H1 (cell line): ENCODE data around the gene ATCAY. TPM values are rescaled to one million over a fixed set of nuclear protein-coding genes. Genes with fewer than 3 reads are reported as not detected.

Source experiments
- CTCF ChIA-PET: fragments of 300-600 bp; sonication (Branson Sonifier 250); formaldehyde crosslinking; loops from one replicate; lab custom pipeline; 2021; ENCODE audit not compliant: partially characterized antibody; lab: Charles Lee
- POLR2A ChIA-PET: fragments of 300-600 bp; sonication (Branson Sonifier 250); formaldehyde crosslinking; loops from one replicate; lab custom pipeline; 2021; ENCODE audit warnings: inconsistent platforms; ENCODE audit not compliant: partially characterized antibody; lab: Charles Lee
- DNase-seq, 2 experiments: peaks; one replicate each; pipeline versions ENCODE4 v3.0.0 to v3.0.0-alpha.2; 2010 to 2022; ENCODE audit warnings: low spot score in 2 of 2, low read depth in 1 of 2, mixed read lengths in 1 of 2
- FAIRE-seq: peaks from 2 replicates; lab custom pipeline; 2011; peaks lifted over from hg19 to GRCh38; lab: Jason Lieb, UNC
- H2AFZ ChIP-seq: 2 replicates; pipeline ENCODE4 v1.8.1; 2012; ENCODE audit warnings: low read length, inconsistent platforms
- H2AK5ac ChIP-seq: 2 replicates; pipeline ENCODE4 v1.6.1; 2013; ENCODE audit warnings: low read depth, low read length
- H2BK120ac ChIP-seq: replicated peaks from 2 replicates; pipeline ENCODE3; 2013; ENCODE audit warnings: low read depth, low read length, inconsistent platforms
- H2BK12ac ChIP-seq: 2 replicates; pipeline ENCODE4 v1.6.1; 2013; ENCODE audit warnings: low read depth, low read length
- H2BK15ac ChIP-seq: 2 replicates; pipeline ENCODE4 v1.6.1; 2013; ENCODE audit warnings: low read length
- H2BK20ac ChIP-seq: 2 replicates; pipeline ENCODE4 v1.6.1; 2013; ENCODE audit warnings: low read length
- H2BK5ac ChIP-seq: 2 replicates; pipeline ENCODE4 v1.6.1; 2013; ENCODE audit warnings: low read depth, low read length
- H3K14ac ChIP-seq: 2 replicates; pipeline ENCODE4 v1.6.1; 2013; ENCODE audit warnings: inconsistent platforms; ENCODE audit not compliant: insufficient read length
- H3K18ac ChIP-seq: 2 replicates; pipeline ENCODE4 v1.6.1; 2013; ENCODE audit warnings: low read length; ENCODE audit errors: extremely low read depth
- H3K23ac ChIP-seq: 2 replicates; pipeline ENCODE4 v1.6.1; 2013; ENCODE audit warnings: inconsistent platforms; ENCODE audit not compliant: insufficient read length
- H3K23me2 ChIP-seq: 2 replicates; pipeline ENCODE4 v1.6.1; 2013; ENCODE audit warnings: low read depth, low read length
- H3K27ac ChIP-seq: 2 replicates; pipeline ENCODE4 v1.6.1; 2011; ENCODE audit warnings: low read depth, low read length, inconsistent platforms
- H3K27me3 ChIP-seq, 4 experiments: replicated peaks in 1 of 4; 1 replicate in 1 of 4; 2 replicates in 3 of 4; pipeline versions ENCODE4 v1.6.1 to v1.8.1; 2011 to 2013; ENCODE audit warnings: low read length in 3 of 4, mild to moderate bottlenecking in 3 of 4, inconsistent platforms in 2 of 4, mixed read lengths in 2 of 4, moderate library complexity in 1 of 4; ENCODE audit not compliant: control insufficient read depth in 3 of 4, insufficient read depth in 3 of 4; ENCODE audit errors: extremely low read depth in 1 of 4
- H3K36me3 ChIP-seq, 4 experiments: 2 replicates each; pipeline versions ENCODE4 v1.6.1 to v1.8.1; 2011 to 2013; ENCODE audit warnings: mild to moderate bottlenecking in 4 of 4, low read length in 3 of 4, moderate library complexity in 2 of 4, control low read depth in 1 of 4, inconsistent platforms in 1 of 4; ENCODE audit not compliant: insufficient read depth in 4 of 4, control insufficient read depth in 2 of 4
- H3K4ac ChIP-seq: replicated peaks from 2 replicates; pipeline ENCODE3; 2013; ENCODE audit warnings: low read length, low read depth, mixed read lengths, inconsistent platforms; ENCODE audit not compliant: insufficient read length
- H3K4me1 ChIP-seq, 4 experiments: replicated peaks in 1 of 4; 1 replicate in 1 of 4; 2 replicates in 3 of 4; pipeline versions ENCODE4 v1.6.1 to v1.8.1; 2011 to 2013; ENCODE audit warnings: low read length in 3 of 4, inconsistent platforms in 2 of 4, mixed read lengths in 1 of 4; ENCODE audit not compliant: insufficient read depth in 4 of 4, control insufficient read depth in 3 of 4
- H3K4me2 ChIP-seq, 2 experiments: 2 replicates each; pipeline versions ENCODE4 v1.6.1 to v1.8.1; 2011 to 2013; ENCODE audit warnings: low read depth in 2 of 2, low read length in 2 of 2, control low read depth in 1 of 2, inconsistent platforms in 1 of 2, mild to moderate bottlenecking in 1 of 2; ENCODE audit not compliant: insufficient read depth in 1 of 2
- H3K4me3 ChIP-seq, 4 experiments: fragments of 200-600, 300-600 bp in 1 of 4; sonication (generic), shearing (Covaris generic), sonication (Bioruptor Twin) in 1 of 4; 2 replicates each; pipeline versions ENCODE4 v1.5.1 to v1.8.1; 2011 to 2016; ENCODE audit warnings: low read length in 4 of 4, low read depth in 3 of 4, control low read depth in 2 of 4, inconsistent platforms in 2 of 4, mild to moderate bottlenecking in 2 of 4, mixed read lengths in 1 of 4, moderate library complexity in 1 of 4; ENCODE audit not compliant: insufficient read depth in 2 of 4; ENCODE audit errors: extremely low read depth in 1 of 4
- H3K56ac ChIP-seq: replicated peaks from 2 replicates; pipeline ENCODE3; 2013; ENCODE audit warnings: low read depth, mild to moderate bottlenecking, mixed read lengths, low read length, inconsistent platforms; ENCODE audit not compliant: insufficient read length
- H3K79me1 ChIP-seq: 2 replicates; pipeline ENCODE4 v1.6.1; 2013; ENCODE audit warnings: low read depth, low read length, control low read depth
- H3K79me2 ChIP-seq, 2 experiments: 2 replicates each; pipeline versions ENCODE4 v1.6.1 to v1.8.1; 2012 to 2013; ENCODE audit warnings: low read length in 2 of 2, mild to moderate bottlenecking in 2 of 2, inconsistent platforms in 1 of 2; ENCODE audit not compliant: insufficient read depth in 2 of 2, control insufficient read depth in 1 of 2
- H3K9ac ChIP-seq, 4 experiments: replicated peaks in 1 of 4; 1 replicate in 1 of 4; 2 replicates in 3 of 4; pipeline versions ENCODE4 v1.6.1 to v1.8.1; 2011 to 2013; ENCODE audit warnings: low read depth in 3 of 4, low read length in 3 of 4, control low read depth in 2 of 4, mild to moderate bottlenecking in 2 of 4, moderate library complexity in 2 of 4, inconsistent platforms in 1 of 4; ENCODE audit errors: extremely low read depth in 1 of 4
- H3K9me3 ChIP-seq, 2 experiments: 2 replicates each; pipeline versions ENCODE4 v1.6.1 to v1.8.1; 2012 to 2013; ENCODE audit warnings: mild to moderate bottlenecking in 2 of 2, moderate library complexity in 2 of 2, control low read depth in 1 of 2, inconsistent platforms in 1 of 2, low read depth in 1 of 2, low read length in 1 of 2, mixed read lengths in 1 of 2; ENCODE audit not compliant: insufficient read depth in 2 of 2
- H4K20me1 ChIP-seq, 2 experiments: replicated peaks in 1 of 2; 2 replicates each; pipeline versions ENCODE3 to v1.8.1; 2011 to 2013; ENCODE audit warnings: inconsistent platforms in 2 of 2, low read length in 2 of 2, mild to moderate bottlenecking in 1 of 2; ENCODE audit not compliant: insufficient read depth in 2 of 2, control insufficient read depth in 1 of 2
- H4K5ac ChIP-seq: 2 replicates; pipeline ENCODE4 v1.6.1; 2013; ENCODE audit warnings: low read length, low read depth, mixed read lengths, inconsistent platforms; ENCODE audit not compliant: insufficient read length
- H4K8ac ChIP-seq: 2 replicates; pipeline ENCODE4 v1.8.0; 2013; ENCODE audit warnings: mild to moderate bottlenecking, moderate library complexity, low read length, inconsistent platforms; ENCODE audit not compliant: insufficient read depth; ENCODE audit errors: extremely low read depth
- H4K91ac ChIP-seq: replicated peaks from 2 replicates; pipeline ENCODE3; 2013; ENCODE audit warnings: low read length, mixed read lengths, inconsistent platforms; ENCODE audit not compliant: insufficient read length
- ASH2L ChIP-seq: fragments of 200-600, 300-600 bp; sonication (generic); IDR thresholded peaks from one replicate; pipeline ENCODE4 v1.7.1; 2017; ENCODE audit warnings: low read length
- CEBPB ChIP-seq: IDR thresholded peaks from 2 replicates; pipeline ENCODE4 v1.6.1; 2012; ENCODE audit warnings: low read depth, low read length
- CHD1 ChIP-seq: IDR thresholded peaks from 2 replicates; pipeline ENCODE4 v1.6.1; 2012; ENCODE audit warnings: low read depth, low read length, improper control_type of control experiment
- CHD2 ChIP-seq: IDR thresholded peaks from 2 replicates; pipeline ENCODE4 v1.6.1; 2012; ENCODE audit warnings: low read length, improper control_type of control experiment
- EGR1 ChIP-seq: IDR thresholded peaks from 2 replicates; pipeline ENCODE4 v1.6.1; 2011; ENCODE audit warnings: low read depth, low read length, borderline replicate concordance
- HDAC2 ChIP-seq, 2 experiments: fragments of 300-600 bp in 1 of 2; sonication (generic) in 1 of 2; IDR thresholded peaks; 2 replicates each; pipeline ENCODE4 v1.6.1; 2011 to 2012; ENCODE audit warnings: low read depth in 2 of 2, low read length in 2 of 2, mild to moderate bottlenecking in 2 of 2, moderate library complexity in 2 of 2, borderline replicate concordance in 1 of 2, inconsistent platforms in 1 of 2
- HDAC6 ChIP-seq: IDR thresholded peaks from one replicate; pipeline ENCODE4 v1.7.1; 2012; ENCODE audit warnings: low read depth, mild to moderate bottlenecking, inconsistent platforms, low read length, moderate library complexity
- JUN ChIP-seq: IDR thresholded peaks from 2 replicates; pipeline ENCODE4 v1.6.1; 2011; ENCODE audit warnings: low read depth, mild to moderate bottlenecking, improper control_type of control experiment, low read length
- NRF1 ChIP-seq: IDR thresholded peaks from 2 replicates; pipeline ENCODE4 v1.6.1; 2011; ENCODE audit warnings: mild to moderate bottlenecking, low read depth, low read length, improper control_type of control experiment
- RAD21 ChIP-seq, 2 experiments: IDR thresholded peaks in 1 of 2; conservative IDR thresholded peaks in 1 of 2; 2 replicates each; pipeline ENCODE4 v1.6.1; 2011; ENCODE audit warnings: low read depth in 2 of 2, low read length in 2 of 2, improper control_type of control experiment in 1 of 2, inconsistent platforms in 1 of 2, mild to moderate bottlenecking in 1 of 2, moderate library complexity in 1 of 2
- SIRT6 ChIP-seq: IDR thresholded peaks from one replicate; pipeline ENCODE4 v1.7.1; 2012; ENCODE audit warnings: low read length, inconsistent platforms
- TCF12 ChIP-seq: IDR thresholded peaks from 2 replicates; pipeline ENCODE4 v1.6.1; 2011; ENCODE audit warnings: low read depth, mild to moderate bottlenecking, low read length
- WGBS, 2 experiments: shearing (Covaris generic) in 1 of 2; methylation state at CpG; one replicate each; pipeline versions ENCODE4 v1.1.6 to v1.1.7; 2013 to 2015; ENCODE audit warnings: low lambda C conversion rate in 2 of 2, mixed read lengths in 2 of 2, inconsistent platforms in 1 of 2, low coverage in 1 of 2, missing lambda C conversion rate in 1 of 2; ENCODE audit not compliant: insufficient replicate concordance in 2 of 2, insufficient coverage in 1 of 2, insufficient read length in 1 of 2; ENCODE audit errors: extremely low coverage in 1 of 2, missing lambda C conversion rate in 1 of 2; 5-methylcytosine and 5-hydroxymethylcytosine counted together
- polyA plus RNA-seq, 7 experiments: library from polyadenylated mRNA; depleted of rRNA in 3 of 7; stranded (reverse) in 5 of 7; unstranded in 2 of 7; fragments of >200 nt in 5 of 7; fragments of 200-250 nt in 2 of 7; gene quantifications; 1 replicate in 5 of 7; 2 replicates in 1 of 7; 4 replicates in 1 of 7; pipeline versions ENCODE4 v1.2.1 to v1.2.3, GENCODE V29; 2011 to 2013; ENCODE audit warnings: missing spikeins in 2 of 7, mixed read lengths in 2 of 7
- total RNA-seq: library from RNA; stranded (reverse); fragmentation: NEBNext Ultra II Directional; extraction: Animal tissue kit (Norgen Biotek cat#: 25700); gene quantifications from 2 replicates; pipeline ENCODE4 v1.2.1, GENCODE V29; 2021
- TF ChIP-seq, protein P1 (sequence below): IDR thresholded peaks from 2 replicates; pipeline ENCODE4 v1.6.1; 2011; ENCODE audit warnings: low read depth, mild to moderate bottlenecking, low read length; ENCODE audit not compliant: insufficient read depth
- TF ChIP-seq, protein P2 (sequence below): IDR thresholded peaks from 2 replicates; pipeline ENCODE4 v1.6.1; 2011; ENCODE audit warnings: low read length, improper control_type of control experiment

ATCAY gene
- total and polyA plus RNA-seq, 2 of the 8 experiments (the other 6 are each of a cell fraction or from before 2014, with no cell fraction given) = 24.4 to 33.8 TPM

DNA sequence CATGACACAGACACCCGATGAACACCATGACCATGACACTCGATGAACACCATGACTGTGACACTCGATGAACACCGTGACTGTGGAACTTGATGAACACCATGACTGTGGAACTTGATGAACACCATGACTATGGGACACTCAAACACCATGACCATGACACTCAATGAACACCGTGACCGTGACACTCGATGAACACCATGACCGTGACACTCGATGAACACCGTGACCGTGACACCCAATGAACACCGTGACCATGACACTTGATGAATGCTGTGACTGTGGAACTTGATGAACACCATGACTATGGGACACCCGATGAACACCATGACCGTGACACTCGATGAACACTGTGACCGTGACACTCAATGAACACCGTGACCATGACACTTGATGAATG is 43.2 kb upstream of the ATCAY start:
- ChIA-PET CTCF (no interaction called here), POLR2A (no interaction called here)
- H3K9ac ChIP-seq = no peak overlapping the region
- no peak overlapping the region for H4K8ac ChIP-seq
- no peaks in the 10 kb centered on the region for H3K36me3 ChIP-seq
- no peak overlapping the region for H3K4me2 ChIP-seq
- no peaks in the 10 kb centered on the region for H3K79me1 ChIP-seq
- no peaks in the 10 kb centered on the region for H3K23me2 ChIP-seq
- H2BK15ac ChIP-seq = no peak overlapping the region
- no peak overlapping the region for H3K18ac ChIP-seq
- no peak overlapping the region for H3K23ac ChIP-seq
- no peak overlapping the region for H4K91ac ChIP-seq
- 96% methylated on average over 17 of the region's 17 CpGs; no CpG with 5 or more reads in 1 of the 2 experiments for WGBS, 2 experiments
- no peak overlapping the region for H2BK20ac ChIP-seq
- no peak overlapping the region for H3K56ac ChIP-seq
- no peak overlapping the region for H3K4me3 ChIP-seq
- no peak overlapping the region for H3K4ac ChIP-seq
- H3K9me3 ChIP-seq = peaks cover 6 to 11% of the 10 kb centered on the region in 2 experiments
- FAIRE-seq (no peak), DNase-seq (no peak)
- no peak overlapping the region for H3K27ac ChIP-seq
- no peak overlapping the region for H2BK12ac ChIP-seq
- H2BK5ac ChIP-seq = no peak overlapping the region
- H3K79me2 ChIP-seq = no peaks in the 10 kb centered on the region
- no peaks in the 10 kb centered on the region for H4K20me1 ChIP-seq
- H3K4me1 ChIP-seq = no peaks in the 10 kb centered on the region
- no peaks in the 10 kb centered on the region for H3K27me3 ChIP-seq
- no peak overlapping the region for H4K5ac ChIP-seq
- no peak overlapping the region for H2AK5ac ChIP-seq
- H2BK120ac ChIP-seq = no peak overlapping the region
- H2AFZ ChIP-seq = no peak overlapping the region
- no peak overlapping the region for H3K14ac ChIP-seq
- TF ChIP-seq, protein P1, sequence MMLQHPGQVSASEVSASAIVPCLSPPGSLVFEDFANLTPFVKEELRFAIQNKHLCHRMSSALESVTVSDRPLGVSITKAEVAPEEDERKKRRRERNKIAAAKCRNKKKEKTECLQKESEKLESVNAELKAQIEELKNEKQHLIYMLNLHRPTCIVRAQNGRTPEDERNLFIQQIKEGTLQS = no peak
- TF ChIP-seq HDAC2 (IDR thresholded peaks at IDR 0.05; ENCODE audit: borderline replicate concordance in 1 of 2, low read depth in 2 of 2, low read length in 2 of 2) (no peak), EGR1 (no peak), JUN (no peak), HDAC6 (no peak), RAD21 (IDR thresholded peaks at IDR 0.05 in 1 of 2, conservative IDR thresholded peaks at IDR 0.05 in 1 of 2; ENCODE audit: low read depth in 2 of 2, low read length in 2 of 2) (no peak), TCF12 (no peak), NRF1 (no peak), CHD1 (no peak), CEBPB (no peak), CHD2 (no peak), SIRT6 (no peak), ASH2L (no peak)
- TF ChIP-seq, protein P2, sequence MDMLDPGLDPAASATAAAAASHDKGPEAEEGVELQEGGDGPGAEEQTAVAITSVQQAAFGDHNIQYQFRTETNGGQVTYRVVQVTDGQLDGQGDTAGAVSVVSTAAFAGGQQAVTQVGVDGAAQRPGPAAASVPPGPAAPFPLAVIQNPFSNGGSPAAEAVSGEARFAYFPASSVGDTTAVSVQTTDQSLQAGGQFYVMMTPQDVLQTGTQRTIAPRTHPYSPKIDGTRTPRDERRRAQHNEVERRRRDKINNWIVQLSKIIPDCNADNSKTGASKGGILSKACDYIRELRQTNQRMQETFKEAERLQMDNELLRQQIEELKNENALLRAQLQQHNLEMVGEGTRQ = no peak
